GM23338 (cell line): ENCODE measurements around the gene MIDN. TPM values are rescaled to one million over a fixed set of nuclear protein-coding genes. Genes with fewer than 3 reads are reported as not detected.

Experiments
- ATAC-seq: fragments of 200-7000 bp; cut with Tn5 transposase; 3 replicates; pipeline ENCODE4 v1.9.1; 2020
- DNase-seq: peaks from one replicate; pipeline ENCODE4 v3.0.0-alpha.2; 2015; ENCODE audit warnings: low spot score
- H2AFZ ChIP-seq: fragments of 200-600 bp; sonication (generic); 2 replicates; pipeline ENCODE4 v1.8.0; 2016; ENCODE audit warnings: antibody characterized with exemption, mild to moderate bottlenecking, moderate library complexity
- H3F3A ChIP-seq: fragments of 200-600 bp; sonication (generic); replicated peaks from 2 replicates; pipeline ENCODE4 v1.8.0; 2017; ENCODE audit warnings: antibody characterized with exemption, mixed run types, low read depth
- H3K27ac ChIP-seq: fragments of 200-600 bp; sonication (generic); 2 replicates; pipeline ENCODE4 v1.6.1; 2016; ENCODE audit warnings: low read depth
- H3K27me3 ChIP-seq: fragments of 200-600 bp; sonication (generic); 2 replicates; pipeline ENCODE4 v1.8.0; 2016; ENCODE audit warnings: mild to moderate bottlenecking, mixed run types, moderate library complexity; ENCODE audit not compliant: insufficient read depth
- H3K36me3 ChIP-seq: fragments of 200-600 bp; sonication (generic); 2 replicates; pipeline ENCODE4 v1.8.0; 2016; ENCODE audit warnings: mild to moderate bottlenecking; ENCODE audit not compliant: insufficient read depth
- H3K4me1 ChIP-seq: fragments of 200-600 bp; sonication (generic); 2 replicates; pipeline ENCODE4 v1.8.0; 2016; ENCODE audit warnings: mild to moderate bottlenecking, moderate library complexity; ENCODE audit not compliant: insufficient read depth
- H3K4me2 ChIP-seq: fragments of 200-600 bp; sonication (generic); 2 replicates; pipeline ENCODE4 v1.7.1; 2017; ENCODE audit warnings: mixed run types
- H3K4me3 ChIP-seq: fragments of 200-600 bp; sonication (generic); 2 replicates; pipeline ENCODE4 v1.6.1; 2016; ENCODE audit warnings: mixed run types
- H3K79me2 ChIP-seq: fragments of 200-600 bp; sonication (generic); replicated peaks from 2 replicates; pipeline ENCODE4 v1.8.0; 2017; ENCODE audit warnings: mild to moderate bottlenecking; ENCODE audit not compliant: insufficient read depth
- H3K9me2 ChIP-seq: fragments of 200-600 bp; sonication (generic); 2 replicates; pipeline ENCODE4 v1.8.0; 2017; ENCODE audit not compliant: insufficient read depth
- H4K20me1 ChIP-seq: fragments of 200-600 bp; sonication (generic); replicated peaks from 2 replicates; pipeline ENCODE4 v1.8.0; 2017; ENCODE audit warnings: mild to moderate bottlenecking; ENCODE audit not compliant: insufficient read depth
- H3K27ac Mint-ChIP-seq: 2 replicates; pipeline ENCODE4 v1.8.0; 2020; ENCODE audit warnings: inconsistent platforms, mild to moderate bottlenecking, moderate library complexity, mixed read lengths
- H3K27me3 Mint-ChIP-seq: 3 replicates; pipeline ENCODE4 v1.8.0; 2022; ENCODE audit warnings: low read depth, mild to moderate bottlenecking, moderate library complexity, mixed read lengths, inconsistent platforms; ENCODE audit not compliant: insufficient read depth, poor library complexity
- H3K36me3 Mint-ChIP-seq: 3 replicates; pipeline ENCODE4 v1.8.0; 2021; ENCODE audit warnings: low read depth, mild to moderate bottlenecking, inconsistent platforms, moderate library complexity, mixed read lengths
- H3K4me1 Mint-ChIP-seq: 3 replicates; pipeline ENCODE4 v1.8.0; 2020; ENCODE audit warnings: mild to moderate bottlenecking, inconsistent platforms, mixed read lengths
- H3K4me3 Mint-ChIP-seq: 3 replicates; pipeline ENCODE4 v1.8.0; 2021; ENCODE audit warnings: moderate library complexity, mild to moderate bottlenecking, inconsistent platforms, mixed read lengths
- H3K9me3 Mint-ChIP-seq: 3 replicates; pipeline ENCODE4 v1.8.0; 2020; ENCODE audit warnings: moderate library complexity, mild to moderate bottlenecking, inconsistent platforms, mixed read lengths
- CREB1 ChIP-seq: fragments of 250-450 bp; sonication (Bioruptor Pico); IDR thresholded peaks from 2 replicates; pipeline ENCODE4 v1.5.0; 2020; ENCODE audit warnings: low read depth, mild to moderate bottlenecking, moderate library complexity
- EZH2 ChIP-seq: fragments of 200-600 bp; sonication (generic); IDR thresholded peaks from one replicate; pipeline ENCODE4 v1.8.0; 2017; ENCODE audit warnings: antibody characterized with exemption, mild to moderate bottlenecking, low read depth; ENCODE audit not compliant: unreplicated experiment
- JUNB ChIP-seq: IDR thresholded peaks from one replicate; pipeline ENCODE4 v1.6.1; 2016; ENCODE audit warnings: antibody characterized with exemption; ENCODE audit not compliant: unreplicated experiment
- POLR2AphosphoS5 ChIP-seq: IDR thresholded peaks from 2 replicates; pipeline ENCODE4 v1.6.1; 2016; ENCODE audit warnings: antibody characterized with exemption, low read depth
- REST ChIP-seq: IDR thresholded peaks from one replicate; pipeline ENCODE4 v1.6.1; 2018; ENCODE audit warnings: antibody characterized with exemption; ENCODE audit not compliant: unreplicated experiment
- polyA plus RNA-seq: library from polyadenylated mRNA; unstranded; fragments of >200 nt; fragmentation: Nextera tagmentation; extraction: Ambion mirVana; gene quantifications from 2 replicates; pipeline ENCODE4 v1.2.1, GENCODE V29; 2016
- total RNA-seq: library from RNA; depleted of rRNA; stranded (reverse); fragments of >200 nt; shearing (Covaris generic); gene quantifications from 2 replicates; pipeline ENCODE4 v1.2.3, GENCODE V29; 2014

The MIDN gene
- total and polyA plus RNA-seq, 2 experiments from 2014 or later: 28.6 to 113 TPM

- TF ChIP-seq REST: peak; percentile 9
- peak; percentile 38; the same call in 1 of the 2 replicates for TF ChIP-seq CREB1
These were observed 20.7 kb downstream of the MIDN start, which contains the start of gene CIRBP (continued) for GRCh38 chr19:1269065-1269477.

GRCh38 chr19:1269478-1270212, 21.3 kb downstream of the MIDN start:
- peak; percentile 50 for TF ChIP-seq POLR2AphosphoS5
- no peak for TF ChIP-seq EZH2

GRCh38 chr19:1270213-1270853, 21.9 kb downstream of the MIDN start:
- Histone ChIP-seq H3K27ac (peak overlapping the region; percentile 98), H3F3A (peaks cover 59% of the 10 kb centered on the region), H3K4me3 (peak overlapping the region; percentile 94), H3K4me2 (peak overlapping the region; percentile 100), H3K9me2 (no peaks in the 10 kb centered on the region), H3K79me2 (peaks cover 44% of the 10 kb centered on the region), H3K4me1 (peaks cover 41% of the 10 kb centered on the region), H4K20me1 (peaks cover 37% of the 10 kb centered on the region), H3K36me3 (peaks cover 31% of the 10 kb centered on the region), H2AFZ (no peak overlapping the region), H3K27me3 (peaks cover 10% of the 10 kb centered on the region; the same call in 1 of the 2 replicates)
- Mint-ChIP-seq H3K27me3 (peaks cover 55% of the 10 kb centered on the region), H3K9me3 (peaks cover 2% of the 10 kb centered on the region; the same call in 2 of the 3 replicates), H3K36me3 (peaks cover 51% of the 10 kb centered on the region), H3K27ac (peak overlapping the region; percentile 98), H3K4me3 (peak overlapping the region; percentile 89), H3K4me1 (peaks cover 59% of the 10 kb centered on the region)
- DNase-seq (no peak), ATAC-seq (no peak)
- TF ChIP-seq JUNB: no peak
- TF ChIP-seq POLR2AphosphoS5: 0 out of 2 replicates have a peak, but pooled peaks have one; percentile 6

More at GRCh38 chr19:1269478-1270212, 21.3 kb downstream of the MIDN start:
- peak overlapping the region; percentile 98 for H3K27ac Mint-ChIP-seq
- no peaks in the 10 kb centered on the region for H3K9me2 ChIP-seq
- H2AFZ ChIP-seq: no peak overlapping the region
- peaks cover 51% of the 10 kb centered on the region for H3K36me3 Mint-ChIP-seq
- H3K4me3 Mint-ChIP-seq: peak overlapping the region; percentile 89
- peaks cover 44% of the 10 kb centered on the region for H3K79me2 ChIP-seq
- ATAC-seq (peak; percentile 0), DNase-seq (peak; percentile 81)
- peaks cover 47% of the 10 kb centered on the region for H3K4me1 ChIP-seq
- H3K36me3 ChIP-seq: peaks cover 31% of the 10 kb centered on the region
- peak overlapping the region; percentile 100 for H3K4me2 ChIP-seq
- H4K20me1 ChIP-seq: peaks cover 37% of the 10 kb centered on the region
- peaks cover 2% of the 10 kb centered on the region; the same call in 2 of the 3 replicates for H3K9me3 Mint-ChIP-seq
- peak overlapping the region; percentile 94 for H3K4me3 ChIP-seq
- H3K27me3 Mint-ChIP-seq: peaks cover 59% of the 10 kb centered on the region
- peaks cover 10% of the 10 kb centered on the region; the same call in 1 of the 2 replicates for H3K27me3 ChIP-seq
- peaks cover 65% of the 10 kb centered on the region for H3K4me1 Mint-ChIP-seq
- H3F3A ChIP-seq: peaks cover 60% of the 10 kb centered on the region
- peak overlapping the region; percentile 98 for H3K27ac ChIP-seq
